ENCODE data around the gene ZNF485. TPM values are rescaled to one million over a fixed set of nuclear protein-coding genes. Genes with fewer than 3 reads are reported as not detected.

ZNF485 gene
- total and polyA plus RNA-seq, 2 donors (not counting 1 experiment from before 2014, with no cell fraction given), result 1.4 to 3.5 TPM

DNA sequence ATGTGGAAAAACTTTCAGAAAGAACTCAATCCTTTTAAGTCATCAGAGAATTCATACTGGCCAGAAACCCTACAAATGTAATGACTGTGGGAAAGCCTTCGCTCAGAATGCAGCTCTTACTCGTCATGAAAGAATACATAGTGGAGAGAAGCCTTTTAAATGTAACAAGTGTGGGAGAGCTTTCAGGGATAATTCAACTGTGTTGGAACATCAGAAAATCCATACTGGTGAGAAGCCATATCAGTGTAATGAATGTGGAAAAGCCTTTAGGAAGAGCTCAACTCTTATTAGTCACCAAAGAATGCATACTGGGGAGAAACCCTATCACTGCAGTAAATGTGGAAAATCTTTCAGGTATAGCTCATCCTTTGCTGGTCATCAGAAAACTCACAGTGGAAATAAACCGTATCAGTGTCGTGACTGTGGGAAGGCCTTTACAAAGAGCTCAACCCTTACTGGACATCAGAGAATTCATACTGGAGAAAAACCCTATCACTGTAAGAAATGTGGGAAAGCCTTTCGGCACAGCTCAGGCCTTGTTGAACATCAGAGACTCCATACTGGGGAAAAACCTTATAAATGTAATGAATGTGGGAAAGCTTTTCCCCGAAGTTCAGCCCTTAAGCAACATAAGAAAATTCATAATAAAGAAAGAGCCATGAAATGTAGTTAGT is 10.6 kb downstream of the ZNF485 start:
- TF ChIP-seq EZH2 (IDR thresholded peaks at IDR 0.05; ENCODE audit: low read length, missing control alignments) (no peak), CTCF (conservative IDR thresholded peaks at IDR 0.05 in 1 of 2, IDR thresholded peaks at IDR 0.05 in 1 of 2; ENCODE audit: low read depth in 1 of 2, low read length in 2 of 2) (no peak)
- no peak for DNase-seq (ENCODE audit: low read depth in 2 of 2)
- Histone ChIP-seq H3K4me3 (replicated peaks in 1 of 4; ENCODE audit: control extremely low read depth in 1 of 4, insufficient read depth in 1 of 4, low read depth in 3 of 4, low read length in 4 of 4) (no peak overlapping the region), H4K20me1 (ENCODE audit: control insufficient read depth, extremely low read depth, insufficient read depth, low read length) (no peaks in the 10 kb centered on the region), H3K79me2 (ENCODE audit: control insufficient read depth, insufficient read depth, low read length) (no peaks in the 10 kb centered on the region), H3K27ac (ENCODE audit: insufficient read depth, low read length) (no peak overlapping the region), H3K9ac (ENCODE audit: insufficient read depth, low read length) (no peak overlapping the region), H3K4me2 (ENCODE audit: extremely low read depth, insufficient read depth, low read length) (no peak overlapping the region), H3K9me3 (ENCODE audit: control insufficient read depth, insufficient read depth, low read depth, low read length) (no peaks in the 10 kb centered on the region), H3K36me3 (ENCODE audit: control insufficient read depth, insufficient read depth, low read length) (no peaks in the 10 kb centered on the region), H2AFZ (ENCODE audit: low read length) (no peak overlapping the region), H3K27me3 (ENCODE audit: control insufficient read depth, insufficient read depth, low read length) (no peaks in the 10 kb centered on the region), H3K4me1 (ENCODE audit: control insufficient read depth, extremely low read depth, insufficient read depth, low read length) (no peaks in the 10 kb centered on the region)

- no peaks in the 10 kb centered on the region for H4K20me1 ChIP-seq (ENCODE audit: control insufficient read depth, extremely low read depth, insufficient read depth, low read length)
- TF ChIP-seq CTCF (conservative IDR thresholded peaks at IDR 0.05 in 1 of 2, IDR thresholded peaks at IDR 0.05 in 1 of 2; ENCODE audit: low read depth in 1 of 2, low read length in 2 of 2), result no peak
- no peak for TF ChIP-seq EZH2 (IDR thresholded peaks at IDR 0.05; ENCODE audit: low read length, missing control alignments)
- H3K36me3 ChIP-seq (ENCODE audit: control insufficient read depth, insufficient read depth, low read length), result no peaks in the 10 kb centered on the region
- no peaks in the 10 kb centered on the region for H3K4me1 ChIP-seq (ENCODE audit: control insufficient read depth, extremely low read depth, insufficient read depth, low read length)
- no peak overlapping the region for H3K27ac ChIP-seq (ENCODE audit: insufficient read depth, low read length)
- no peak for DNase-seq (ENCODE audit: low read depth in 2 of 2)
- no peak overlapping the region for H3K9ac ChIP-seq (ENCODE audit: insufficient read depth, low read length)
- no peaks in the 10 kb centered on the region for H3K27me3 ChIP-seq (ENCODE audit: control insufficient read depth, insufficient read depth, low read length)
- H3K9me3 ChIP-seq (ENCODE audit: control insufficient read depth, insufficient read depth, low read depth, low read length), result no peaks in the 10 kb centered on the region
- no peaks in the 10 kb centered on the region for H3K79me2 ChIP-seq (ENCODE audit: control insufficient read depth, insufficient read depth, low read length)
- no peak overlapping the region for H3K4me2 ChIP-seq (ENCODE audit: extremely low read depth, insufficient read depth, low read length)
- no peak overlapping the region for H3K4me3 ChIP-seq (replicated peaks in 1 of 4; ENCODE audit: control extremely low read depth in 1 of 4, insufficient read depth in 1 of 4, low read depth in 3 of 4, low read length in 4 of 4)
- H2AFZ ChIP-seq (ENCODE audit: low read length), result no peak overlapping the region
Observed at GRCh38 chr10:43619368-43619767, 13.1 kb downstream of the ZNF485 start.

DNA sequence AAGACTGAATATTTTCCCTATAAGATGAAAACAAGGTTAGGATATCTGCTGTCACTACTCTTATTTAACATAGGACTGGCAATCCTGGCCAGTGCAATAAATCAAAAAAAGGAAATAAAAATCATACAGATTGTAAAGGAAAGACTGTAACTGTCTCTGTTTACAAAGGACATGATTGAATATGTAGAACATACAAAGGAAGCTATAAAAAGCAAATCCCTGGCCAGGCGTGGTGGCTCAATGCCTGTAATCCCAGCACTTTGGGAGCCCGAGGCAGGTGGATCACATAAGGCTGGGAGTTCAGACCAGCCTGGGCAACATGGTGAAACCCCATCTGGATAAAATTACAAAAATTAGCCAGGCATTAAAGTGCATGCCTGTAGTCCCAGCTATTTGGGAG is 15.8 kb downstream of the ZNF485 start:
- Histone ChIP-seq H3K27ac (ENCODE audit: insufficient read depth, low read length) (no peak overlapping the region), H3K9me3 (ENCODE audit: control insufficient read depth, insufficient read depth, low read depth, low read length) (no peaks in the 10 kb centered on the region), H3K79me2 (ENCODE audit: control insufficient read depth, insufficient read depth, low read length) (no peaks in the 10 kb centered on the region), H3K36me3 (ENCODE audit: control insufficient read depth, insufficient read depth, low read length) (no peaks in the 10 kb centered on the region), H2AFZ (ENCODE audit: low read length) (no peak overlapping the region), H3K4me3 (replicated peaks in 1 of 4; ENCODE audit: control extremely low read depth in 1 of 4, insufficient read depth in 1 of 4, low read depth in 3 of 4, low read length in 4 of 4) (no peak overlapping the region), H3K4me1 (ENCODE audit: control insufficient read depth, extremely low read depth, insufficient read depth, low read length) (no peaks in the 10 kb centered on the region), H3K9ac (ENCODE audit: insufficient read depth, low read length) (no peak overlapping the region), H4K20me1 (ENCODE audit: control insufficient read depth, extremely low read depth, insufficient read depth, low read length) (no peaks in the 10 kb centered on the region), H3K4me2 (ENCODE audit: extremely low read depth, insufficient read depth, low read length) (no peak overlapping the region), H3K27me3 (ENCODE audit: control insufficient read depth, insufficient read depth, low read length) (no peaks in the 10 kb centered on the region)
- DNase-seq (ENCODE audit: low read depth in 2 of 2), result no peak
- no peak for TF ChIP-seq EZH2 (IDR thresholded peaks at IDR 0.05; ENCODE audit: low read length, missing control alignments)
- no peak for TF ChIP-seq CTCF (conservative IDR thresholded peaks at IDR 0.05 in 1 of 2, IDR thresholded peaks at IDR 0.05 in 1 of 2; ENCODE audit: low read depth in 1 of 2, low read length in 2 of 2)

Measured in fibroblast of lung (primary cell).